ENCODE results near the gene TMC7.

GRCh38 chr16:19083670-19084069, 99.9 kb downstream of the TMC7 start:
- TF ChIP-seq CTCF (IDR thresholded peaks at IDR 0.05) (no peak), POLR2A (IDR thresholded peaks at IDR 0.05) (no peak), POLR2AphosphoS5 (IDR thresholded peaks at IDR 0.05) (peak; percentile 31)

All from prostate gland (tissue), 2 donors.